Fibroblast of upper back skin (primary cell): ENCODE measurements around the gene EHHADH.
A peak's percentile ranks its signal among the peaks of the same experiment; 100 is the strongest.
"Not testable (repeated sequence)": the region's sequence is repeated elsewhere in the genome, so short reads cannot be mapped to it uniquely, and the experiment has no call there.

ENCODE experiments used
- DNase-seq: peaks from one replicate; pipeline ENCODE4 v3.0.0-alpha.2; 2013

Gene EHHADH

GRCh38 chr3:185253645-185254410 lies at the start of gene EHHADH:
TSS of gene EHHADH (minus strand) at chr3:185254049. CDS start at chr3:185254022, 27 bp downstream.
- DNase-seq, result peak; percentile 72

DNA sequence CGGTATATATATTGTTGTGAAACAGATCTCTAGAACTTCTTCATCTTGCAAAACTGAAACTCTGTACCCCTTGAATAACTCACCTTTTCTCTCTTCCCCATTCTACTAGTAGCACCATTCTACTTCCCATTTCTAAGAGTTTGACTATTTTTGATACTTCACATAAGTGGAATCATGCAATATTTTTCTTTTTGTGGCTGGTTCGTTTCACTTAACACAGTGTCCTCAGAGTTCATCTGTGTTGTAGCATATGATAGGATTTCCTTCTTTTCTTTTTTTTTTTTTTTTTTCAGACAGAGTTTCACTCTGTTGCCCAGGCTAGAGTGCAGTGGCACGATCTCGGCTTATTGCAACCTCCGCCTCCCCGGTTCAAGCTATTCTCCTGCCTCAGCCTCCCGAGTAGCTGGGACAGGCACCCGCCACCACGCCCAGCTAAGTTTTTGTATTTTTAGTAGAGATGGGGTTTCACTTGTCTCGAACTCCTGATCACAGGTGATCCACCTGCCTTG lies 46.1 kb upstream of the EHHADH start:
- not testable (repeated sequence) for DNase-seq

DNA sequence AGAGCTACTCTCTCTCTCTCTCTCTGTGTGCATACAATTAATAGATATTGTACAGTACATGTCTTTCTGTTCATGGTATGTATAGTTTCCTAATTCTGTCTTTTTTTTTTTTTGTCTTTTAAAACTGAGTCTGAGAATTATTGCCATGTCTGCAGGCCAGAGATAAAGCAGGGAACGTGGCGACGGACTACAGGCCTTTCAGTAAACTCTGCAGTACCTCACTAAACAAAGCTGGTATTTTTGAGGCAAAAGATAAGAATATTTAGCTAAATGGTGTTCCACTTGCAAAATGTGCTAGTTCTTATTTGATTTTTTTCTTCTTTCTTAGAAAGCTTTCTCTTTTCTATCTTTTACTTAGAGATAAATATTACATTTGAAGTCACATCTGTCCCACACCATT lies 44.0 kb upstream of the EHHADH start:
- no peak for DNase-seq

DNA sequence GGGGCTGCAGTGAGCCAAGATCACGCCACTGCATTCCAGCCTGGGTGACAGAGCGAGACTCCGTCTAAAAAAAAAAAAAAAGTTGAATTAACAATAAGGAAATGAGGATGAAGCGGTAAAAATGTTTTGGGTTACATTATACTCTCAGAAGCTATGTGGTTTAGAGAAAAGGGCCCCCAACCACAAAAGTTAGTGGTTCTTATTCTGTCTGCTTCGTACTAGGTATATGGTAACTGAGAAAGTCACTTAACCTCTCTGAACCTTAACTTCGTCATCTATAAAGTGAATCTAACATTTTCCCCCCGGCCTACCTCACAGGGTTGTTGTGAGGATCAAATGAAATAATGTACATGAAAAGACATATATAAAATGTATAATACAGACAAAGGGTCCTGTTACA lies 38.4 kb upstream of the EHHADH start:
- DNase-seq, result no peak

DNA sequence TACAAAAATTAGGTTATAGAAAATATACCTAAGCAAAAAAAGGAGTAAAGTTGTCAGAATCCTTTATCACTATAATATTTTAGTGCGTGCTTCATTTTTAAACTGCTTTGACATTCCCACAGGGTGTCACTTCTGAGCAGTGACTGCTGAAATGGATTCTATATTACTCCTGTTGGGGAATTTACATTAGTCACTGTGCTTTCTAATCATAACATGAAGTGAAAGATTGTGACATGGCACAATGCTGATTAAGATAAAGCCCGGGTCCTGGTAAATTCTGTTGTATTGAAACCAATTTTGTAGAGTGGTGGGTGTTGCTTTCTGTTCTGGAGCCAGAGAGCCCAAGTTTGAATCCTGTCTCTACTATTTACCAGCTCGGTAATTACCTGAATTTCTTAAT lies 36.4 kb upstream of the EHHADH start:
- DNase-seq, result no peak

- DNase-seq, result no peak
Observed at GRCh38 chr3:185283374-185283935, 29.6 kb upstream of the EHHADH start.

- DNase-seq, result peak; percentile 93
Observed at GRCh38 chr3:185282696-185283373, 29.0 kb upstream of the EHHADH start.

DNA sequence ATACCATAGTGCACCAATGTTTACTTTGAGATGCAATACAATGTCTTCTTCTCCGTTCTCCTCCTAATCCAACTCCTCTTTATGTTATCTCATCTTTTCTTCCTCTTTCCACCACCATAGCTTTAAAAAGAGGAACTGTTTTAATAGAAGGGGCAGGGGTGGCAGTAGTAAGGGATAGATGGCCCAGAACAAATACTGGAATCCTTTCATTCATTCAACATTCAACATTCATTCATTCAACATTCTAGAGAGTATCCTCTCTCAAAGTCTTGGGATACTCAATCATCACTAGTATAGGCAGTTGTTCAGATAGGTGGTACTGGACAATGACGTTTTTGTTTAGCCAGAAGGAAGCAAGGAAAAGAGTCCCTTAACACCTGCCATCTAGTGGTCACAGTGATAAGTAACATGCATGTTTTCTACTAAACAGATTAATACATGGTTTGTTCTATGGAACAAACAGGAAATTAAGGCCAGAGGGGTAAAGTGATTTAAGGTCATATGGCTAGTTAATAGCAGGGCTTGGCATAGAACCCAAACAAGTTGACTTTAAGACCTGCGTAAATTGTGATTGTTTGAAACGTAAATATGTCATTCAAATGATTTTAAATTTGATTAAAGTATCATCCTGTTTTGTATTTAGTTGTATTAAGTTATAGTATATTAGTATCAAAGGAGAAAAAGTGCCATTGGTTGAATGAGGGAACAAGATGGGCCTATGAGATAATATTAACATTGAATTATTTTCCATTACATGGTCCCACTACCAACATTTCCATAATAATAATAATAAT lies 26.9 kb upstream of the EHHADH start:
- DNase-seq, result peak; percentile 62

DNA sequence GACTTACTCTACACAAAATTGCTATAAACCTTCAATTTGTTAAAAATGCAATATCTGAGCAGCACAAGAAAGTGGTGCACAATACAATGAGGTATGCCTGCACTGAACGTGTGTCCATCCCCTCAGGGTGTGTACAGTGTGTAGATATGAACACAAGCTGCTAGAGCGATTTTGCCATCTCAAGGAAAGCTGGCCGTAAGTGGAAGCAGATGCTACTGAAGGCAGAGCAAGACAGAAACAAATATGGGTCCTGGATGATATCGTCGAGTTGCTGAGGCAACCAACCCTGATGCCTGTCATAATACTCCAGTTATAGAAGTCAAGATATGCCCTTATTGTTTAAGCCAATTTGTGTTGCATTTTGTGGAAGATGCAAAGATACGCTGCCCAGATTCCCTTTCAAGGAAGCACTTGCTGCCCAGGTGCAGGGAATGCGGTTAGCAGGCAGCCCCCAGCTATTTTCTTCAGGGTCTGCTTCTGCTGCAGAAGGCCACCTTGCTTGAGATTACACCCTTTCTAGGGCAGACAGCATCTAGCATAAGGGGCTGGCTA lies 25.8 kb upstream of the EHHADH start:
- no peak for DNase-seq

DNA sequence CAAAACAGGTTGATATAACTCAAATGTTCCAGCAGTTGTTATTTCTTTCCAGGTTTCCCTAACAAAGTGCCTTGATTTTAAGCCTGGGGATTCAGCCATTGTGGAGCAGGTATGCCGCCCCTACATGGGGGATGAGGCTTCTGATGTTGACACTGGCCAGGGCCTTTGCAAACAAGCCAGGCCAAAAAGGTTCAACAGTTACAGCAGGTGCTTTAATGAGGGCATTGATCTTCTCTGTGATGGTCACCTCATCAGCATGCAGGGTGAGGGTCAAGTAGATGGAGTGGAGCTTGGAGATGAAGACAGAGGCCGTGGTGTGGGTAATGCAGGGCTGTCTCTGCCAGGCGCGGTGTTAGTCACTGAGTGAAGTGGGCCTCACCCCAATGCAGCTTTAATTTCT lies 22.6 kb upstream of the EHHADH start:
- no peak for DNase-seq

- no peak for DNase-seq
Observed at GRCh38 chr3:185272033-185272432, 18.2 kb upstream of the EHHADH start.

DNA sequence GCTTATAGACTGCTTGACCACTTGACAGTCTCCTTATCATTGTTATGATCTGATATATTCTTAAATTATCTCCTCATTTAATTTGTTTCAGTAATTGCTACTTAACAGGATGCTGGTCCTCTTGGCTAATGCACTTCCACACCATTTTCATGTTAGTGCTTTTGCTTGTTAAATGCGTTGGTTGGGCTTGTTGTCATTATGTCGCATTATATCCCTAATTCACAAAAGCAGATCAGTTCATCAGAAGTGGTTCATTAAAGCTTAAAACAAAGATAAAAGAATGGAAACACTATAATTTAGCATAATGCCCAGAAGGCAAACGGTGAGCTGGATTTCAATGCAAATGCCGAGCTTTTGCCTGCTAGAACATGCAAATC lies 17.1 kb upstream of the EHHADH start:
- no peak for DNase-seq

GRCh38 chr3:185270262-185270955 lies 16.6 kb upstream of the EHHADH start:
- peak; percentile 19 for DNase-seq

DNA sequence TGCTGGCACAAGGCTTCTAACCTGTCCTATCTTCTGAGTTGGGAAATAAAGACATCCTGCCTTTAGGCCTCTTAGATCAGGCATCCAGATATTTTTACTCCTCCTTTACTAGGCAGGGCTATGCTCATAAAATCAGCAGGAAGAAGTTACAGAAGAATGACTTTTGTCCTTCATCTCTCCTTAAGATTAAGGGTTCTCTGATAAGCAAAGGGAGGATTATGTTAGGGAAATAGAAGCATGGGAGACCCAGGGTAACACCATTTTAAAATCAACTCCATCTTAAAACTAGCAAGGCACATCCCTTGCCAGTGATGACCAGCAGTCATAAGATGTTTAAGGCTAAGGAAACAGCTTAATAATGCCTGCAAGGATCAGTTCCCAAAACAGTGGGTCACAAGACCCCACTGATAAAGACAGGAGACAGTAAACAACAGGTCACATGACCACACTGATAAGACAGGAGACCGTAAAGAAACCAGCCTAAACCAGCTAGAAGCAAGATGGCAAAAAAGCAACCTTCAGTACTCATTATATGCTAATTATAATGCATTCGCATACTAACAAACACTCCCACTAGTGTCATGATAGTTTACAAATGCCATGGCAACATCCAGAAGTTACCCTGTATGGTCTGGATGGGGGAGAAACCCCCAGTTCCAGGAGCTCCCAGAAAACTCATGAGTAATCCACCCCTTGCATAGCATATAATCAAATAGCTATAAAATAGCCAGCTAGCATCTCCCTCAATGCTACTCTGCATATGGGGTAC lies 14.5 kb upstream of the EHHADH start:
- no peak for DNase-seq

- no peak for DNase-seq
Observed at GRCh38 chr3:185267193-185267592, 13.3 kb upstream of the EHHADH start.

DNA sequence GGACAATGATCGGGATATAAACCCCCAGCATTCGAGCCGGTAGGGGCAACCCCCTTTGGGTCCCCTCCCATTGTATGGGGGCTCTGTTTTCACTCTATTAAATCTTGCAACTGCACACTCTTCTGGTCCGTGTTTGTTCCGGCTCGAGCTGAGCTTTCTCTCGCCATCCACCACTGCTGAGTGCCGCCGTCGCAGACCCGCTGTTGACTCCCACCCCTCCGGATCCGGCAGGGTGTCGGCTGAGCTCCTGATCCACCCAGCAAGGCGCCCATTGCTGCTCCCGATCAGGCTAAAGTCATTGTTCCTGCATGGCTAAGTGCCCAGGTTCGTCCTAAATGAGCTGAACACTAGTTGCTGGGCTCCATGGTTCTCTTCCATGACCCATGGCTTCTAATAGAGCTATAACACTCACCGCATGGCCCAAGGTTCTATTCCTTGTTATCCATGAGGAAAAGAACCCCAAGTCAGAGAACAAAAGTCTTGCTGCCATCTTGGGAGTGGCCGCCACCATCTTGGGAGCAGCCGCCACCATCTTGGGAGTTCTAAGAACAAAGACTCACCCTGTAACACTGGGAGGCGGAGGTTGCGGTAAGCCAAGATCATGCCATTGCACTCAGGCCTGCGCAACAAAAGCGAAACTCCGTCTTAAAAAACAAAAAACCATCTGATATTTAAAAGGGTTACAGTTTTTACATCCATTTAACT lies 11.2 kb upstream of the EHHADH start:
- no peak for DNase-seq

GRCh38 chr3:185263423-185263822 lies 9.6 kb upstream of the EHHADH start:
- no peak for DNase-seq

DNA sequence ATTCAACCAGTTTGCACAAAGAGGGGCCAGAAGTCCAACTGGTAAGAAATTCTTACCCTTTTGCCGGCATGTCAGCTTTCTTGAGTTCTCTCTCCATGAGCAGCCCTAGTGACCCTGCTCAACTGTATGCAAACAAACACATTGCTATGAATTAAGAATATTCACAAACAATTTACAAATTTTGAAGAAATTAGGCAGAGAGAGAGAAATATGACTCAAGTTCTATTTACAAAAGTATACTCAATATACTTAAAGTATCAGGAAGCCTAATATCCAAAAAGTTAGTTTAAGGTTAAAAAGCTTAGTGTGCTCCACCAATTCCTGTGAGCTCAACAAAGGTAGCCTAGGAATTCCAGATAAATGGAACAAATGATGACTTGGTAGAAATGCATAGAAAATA lies 3.5 kb upstream of the EHHADH start:
- no peak for DNase-seq

GRCh38 chr3:185254799-185255198 lies 950 bp upstream of the EHHADH start:
- DNase-seq, result no peak

- DNase-seq, result not testable (repeated sequence)
Observed at GRCh38 chr3:185253133-185253532, 716 bp downstream of the EHHADH start.

- DNase-seq, result no peak
Observed at GRCh38 chr3:185251272-185251671, 2.6 kb downstream of the EHHADH start.
